KMS-11 (cell line): ENCODE data around the gene RADIL.

Experiments
- H2AFZ ChIP-seq: fragments of 200-600 bp; sonication (generic); 2 replicates; pipeline ENCODE4 v1.6.1; 2016; ENCODE audit warnings: antibody characterized with exemption, mixed run types, low read depth
- H3K27ac ChIP-seq: fragments of 200-600 bp; sonication (generic); 2 replicates; pipeline ENCODE4 v1.6.1; 2016; ENCODE audit warnings: mild to moderate bottlenecking, mixed run types
- H3K27me3 ChIP-seq: fragments of 200-600 bp; sonication (generic); 2 replicates; pipeline ENCODE4 v1.6.1; 2017; ENCODE audit warnings: mild to moderate bottlenecking, low read depth, mixed run types, moderate library complexity; ENCODE audit not compliant: insufficient read depth
- H3K36me3 ChIP-seq: fragments of 200-600 bp; sonication (generic); 2 replicates; pipeline ENCODE4 v1.6.1; 2017; ENCODE audit warnings: mild to moderate bottlenecking, mixed run types; ENCODE audit not compliant: insufficient read depth
- H3K4me1 ChIP-seq: fragments of 200-600 bp; sonication (generic); 2 replicates; pipeline ENCODE4 v1.6.1; 2016; ENCODE audit warnings: mild to moderate bottlenecking, low read depth, mixed run types; ENCODE audit not compliant: poor library complexity, severe bottlenecking
- H3K4me2 ChIP-seq: fragments of 200-600 bp; sonication (generic); 2 replicates; pipeline ENCODE4 v1.7.0; 2016; ENCODE audit warnings: mild to moderate bottlenecking, mixed run types
- H3K4me3 ChIP-seq: fragments of 200-600 bp; sonication (generic); IDR thresholded peaks from 2 replicates; pipeline ENCODE4 v1.6.1; 2017; ENCODE audit warnings: low read depth, low read length, mixed read lengths; ENCODE audit not compliant: insufficient read depth
- H3K79me2 ChIP-seq: fragments of 200-600 bp; sonication (generic); 2 replicates; pipeline ENCODE4 v1.6.1; 2016; ENCODE audit warnings: low read depth, mixed run types; ENCODE audit not compliant: insufficient read depth
- H3K9ac ChIP-seq: fragments of 200-600 bp; sonication (generic); 2 replicates; pipeline ENCODE4 v1.6.1; 2016; ENCODE audit warnings: mild to moderate bottlenecking, mixed run types
- H4K20me1 ChIP-seq: fragments of 200-600 bp; sonication (generic); 2 replicates; pipeline ENCODE4 v1.6.1; 2016; ENCODE audit warnings: mild to moderate bottlenecking, mixed run types; ENCODE audit not compliant: insufficient read depth
- TF ChIP-seq, protein P1 (sequence below): fragments of 200-600 bp; sonication (generic); conservative IDR thresholded peaks from 2 replicates; pipeline ENCODE4 v1.6.1; 2017; ENCODE audit warnings: low read depth, mild to moderate bottlenecking, antibody characterized with exemption, low read length, moderate library complexity, mixed read lengths

RADIL gene

DNA sequence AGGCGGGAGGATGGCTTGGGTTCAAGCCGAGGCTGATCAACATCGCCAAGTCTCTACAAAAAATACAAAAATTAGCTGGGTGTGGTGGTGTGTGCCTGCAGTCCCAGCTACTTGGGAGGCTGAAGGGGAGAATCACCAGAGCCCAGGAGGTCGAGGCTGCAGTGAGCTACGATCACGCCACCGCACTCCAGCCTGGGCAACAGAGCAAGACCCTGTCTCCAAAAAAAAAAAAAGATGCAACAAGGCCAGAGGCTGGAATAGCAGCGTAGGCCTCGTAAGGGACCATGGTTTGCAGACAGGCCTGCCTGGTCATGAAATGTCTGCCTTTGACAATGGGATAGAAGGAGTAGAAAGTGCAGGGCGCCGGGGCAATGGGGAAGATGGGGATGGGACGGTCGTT, 41.7 kb downstream of the RADIL start:
- no peaks in the 10 kb centered on the region for H4K20me1 ChIP-seq
- no peak overlapping the region for H3K27ac ChIP-seq
- no peaks in the 10 kb centered on the region for H3K36me3 ChIP-seq
- H3K27me3 ChIP-seq: no peaks in the 10 kb centered on the region
- no peak overlapping the region for H3K4me2 ChIP-seq
- no peaks in the 10 kb centered on the region for H3K79me2 ChIP-seq
- H3K4me3 ChIP-seq: no peak overlapping the region
- no peak overlapping the region for H2AFZ ChIP-seq
- H3K9ac ChIP-seq: no peak overlapping the region
- TF ChIP-seq, protein P1, sequence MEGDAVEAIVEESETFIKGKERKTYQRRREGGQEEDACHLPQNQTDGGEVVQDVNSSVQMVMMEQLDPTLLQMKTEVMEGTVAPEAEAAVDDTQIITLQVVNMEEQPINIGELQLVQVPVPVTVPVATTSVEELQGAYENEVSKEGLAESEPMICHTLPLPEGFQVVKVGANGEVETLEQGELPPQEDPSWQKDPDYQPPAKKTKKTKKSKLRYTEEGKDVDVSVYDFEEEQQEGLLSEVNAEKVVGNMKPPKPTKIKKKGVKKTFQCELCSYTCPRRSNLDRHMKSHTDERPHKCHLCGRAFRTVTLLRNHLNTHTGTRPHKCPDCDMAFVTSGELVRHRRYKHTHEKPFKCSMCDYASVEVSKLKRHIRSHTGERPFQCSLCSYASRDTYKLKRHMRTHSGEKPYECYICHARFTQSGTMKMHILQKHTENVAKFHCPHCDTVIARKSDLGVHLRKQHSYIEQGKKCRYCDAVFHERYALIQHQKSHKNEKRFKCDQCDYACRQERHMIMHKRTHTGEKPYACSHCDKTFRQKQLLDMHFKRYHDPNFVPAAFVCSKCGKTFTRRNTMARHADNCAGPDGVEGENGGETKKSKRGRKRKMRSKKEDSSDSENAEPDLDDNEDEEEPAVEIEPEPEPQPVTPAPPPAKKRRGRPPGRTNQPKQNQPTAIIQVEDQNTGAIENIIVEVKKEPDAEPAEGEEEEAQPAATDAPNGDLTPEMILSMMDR: no peak
- H3K4me1 ChIP-seq: no peaks in the 10 kb centered on the region

DNA sequence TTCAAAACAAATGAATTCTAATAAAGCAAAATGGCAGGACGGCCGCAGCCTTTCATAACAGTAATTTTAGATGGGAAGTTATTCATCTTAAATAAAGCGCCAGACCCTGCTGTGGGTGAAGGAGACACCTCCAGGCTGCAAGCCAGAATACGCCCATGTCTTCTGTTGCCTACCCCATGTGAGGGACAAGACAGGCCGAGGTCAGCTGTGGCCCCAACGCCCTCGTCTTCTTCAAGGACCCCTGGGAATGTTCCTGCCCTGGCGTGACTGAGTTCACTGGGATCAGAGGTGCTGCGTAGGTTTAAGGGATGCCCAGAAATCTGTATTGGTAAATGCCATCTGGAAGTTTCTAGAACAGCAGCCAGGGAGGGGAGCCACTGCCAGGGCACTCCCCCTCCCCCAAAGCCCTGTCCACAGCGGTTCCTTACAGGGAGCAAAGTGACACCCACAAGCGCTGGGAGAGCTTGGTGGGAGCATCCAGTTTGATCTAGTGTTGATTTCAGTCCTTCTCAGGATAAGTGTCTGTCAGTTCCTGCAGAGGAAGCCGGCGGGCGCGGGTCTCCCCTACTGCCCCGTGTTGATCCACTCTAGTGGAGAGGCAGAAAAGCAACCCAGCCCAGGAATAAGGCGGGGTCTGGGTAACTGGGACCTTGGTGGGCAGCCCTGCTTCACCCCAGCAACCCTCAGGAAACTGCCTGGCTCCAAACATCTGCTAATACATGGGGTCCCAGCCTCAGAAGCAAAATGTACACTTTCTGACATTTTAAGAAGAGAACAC, 42.3 kb downstream of the RADIL start:
- no peak overlapping the region for H3K27ac ChIP-seq
- H3K4me3 ChIP-seq: no peak overlapping the region
- no peak overlapping the region for H2AFZ ChIP-seq
- H3K9ac ChIP-seq: no peak overlapping the region
- no peaks in the 10 kb centered on the region for H4K20me1 ChIP-seq
- TF ChIP-seq, protein P1: no peak
- H3K27me3 ChIP-seq: no peaks in the 10 kb centered on the region
- H3K36me3 ChIP-seq: no peaks in the 10 kb centered on the region
- H3K4me2 ChIP-seq: no peak overlapping the region
- H3K79me2 ChIP-seq: no peaks in the 10 kb centered on the region
- no peaks in the 10 kb centered on the region for H3K4me1 ChIP-seq

DNA sequence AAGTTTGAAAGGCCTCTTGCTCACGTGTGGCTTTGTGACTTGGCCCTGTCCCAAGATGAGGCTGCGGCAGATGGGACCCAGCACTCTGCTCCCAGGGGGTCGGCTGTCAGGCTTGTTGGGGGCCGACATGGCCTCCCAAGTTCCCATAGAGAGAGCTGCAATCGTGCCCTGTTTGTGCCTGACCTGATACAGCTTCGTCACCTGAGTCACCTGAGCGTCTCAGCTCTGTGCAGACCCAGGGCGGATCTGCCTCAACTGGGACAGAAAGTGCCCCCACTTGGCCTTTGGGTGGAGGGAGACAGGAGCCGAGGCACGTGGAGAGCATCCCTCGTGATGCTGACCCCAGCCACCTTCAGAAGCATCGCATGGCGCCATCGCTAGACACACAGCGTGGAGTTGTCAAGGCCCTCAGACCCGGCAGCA, 43.4 kb downstream of the RADIL start:
- H2AFZ ChIP-seq: no peak overlapping the region
- no peak overlapping the region for H3K9ac ChIP-seq
- H3K4me1 ChIP-seq: no peaks in the 10 kb centered on the region
- H3K36me3 ChIP-seq: no peaks in the 10 kb centered on the region
- H3K27me3 ChIP-seq: no peaks in the 10 kb centered on the region
- H3K27ac ChIP-seq: no peak overlapping the region
- TF ChIP-seq, protein P1: no peak
- H4K20me1 ChIP-seq: no peaks in the 10 kb centered on the region
- H3K79me2 ChIP-seq: no peaks in the 10 kb centered on the region
- no peak overlapping the region for H3K4me3 ChIP-seq
- H3K4me2 ChIP-seq: no peak overlapping the region

DNA sequence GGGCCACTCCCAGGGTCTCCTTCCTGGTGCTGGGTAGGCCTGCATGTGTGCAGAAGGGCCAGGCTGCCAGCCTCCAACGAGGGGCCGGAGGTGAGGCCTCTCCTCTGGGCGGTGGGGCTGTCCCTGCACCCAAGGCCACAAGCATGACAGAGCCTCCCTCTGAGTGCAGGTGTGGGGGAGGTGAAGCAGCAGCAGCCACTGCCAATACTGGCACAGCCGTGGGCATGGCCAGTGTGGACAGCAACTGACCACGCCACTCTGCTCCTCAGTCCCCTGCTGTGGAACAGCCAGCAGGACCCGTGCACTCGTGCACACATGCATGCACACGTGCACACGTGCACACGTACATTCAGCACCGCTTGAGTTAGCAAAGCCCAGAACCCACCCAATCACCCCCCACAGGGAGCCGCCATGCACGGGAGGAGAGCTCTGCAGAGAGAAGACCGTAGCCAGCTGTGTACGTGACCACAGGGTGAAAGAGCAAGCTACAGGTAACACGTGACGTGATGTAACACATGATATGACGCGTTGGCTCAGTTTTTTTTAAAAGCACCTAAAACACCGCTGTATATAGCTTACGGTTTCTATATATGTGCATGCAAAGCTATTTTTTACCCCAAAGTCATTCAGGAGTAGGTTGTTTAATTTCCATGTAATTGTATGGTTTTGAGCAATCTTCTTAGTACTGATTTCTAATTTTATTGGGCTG, 44.7 kb downstream of the RADIL start:
- TF ChIP-seq, protein P1: no peak
- no peak overlapping the region for H3K27ac ChIP-seq
- H3K9ac ChIP-seq: no peak overlapping the region
- no peak overlapping the region for H2AFZ ChIP-seq
- no peaks in the 10 kb centered on the region for H3K79me2 ChIP-seq
- H4K20me1 ChIP-seq: no peaks in the 10 kb centered on the region
- no peaks in the 10 kb centered on the region for H3K27me3 ChIP-seq
- H3K4me2 ChIP-seq: no peak overlapping the region
- H3K36me3 ChIP-seq: no peaks in the 10 kb centered on the region
- no peaks in the 10 kb centered on the region for H3K4me1 ChIP-seq
- no peak overlapping the region for H3K4me3 ChIP-seq
